Activated T-helper 1 cell treated with anti-CD3 and anti-CD28 coated beads, Interleukin-12 subunit alpha, Interleukin-12 subunit beta, Interleukin-2, Interleukin-4 antibody, amounts not matched to agents 30 ng/mL and 10 ng/mL and 1 ng/mL, durations not matched to agents 14 hours and 24 hours and 36 hours (primary cell): ENCODE data around the gene UGT1A10. TPM values are rescaled to one million over a fixed set of nuclear protein-coding genes. Genes with fewer than 3 reads are reported as not detected.

Experiments
- DNase-seq: peaks from one replicate; pipeline ENCODE4 v3.0.0; 2021; ENCODE audit warnings: low spot score
- H3K27ac Mint-ChIP-seq: one replicate; pipeline ENCODE4 v1.8.0; 2021; ENCODE audit warnings: mild to moderate bottlenecking, mixed read lengths
- H3K27me3 Mint-ChIP-seq: one replicate; pipeline ENCODE4 v1.8.0; 2022; ENCODE audit warnings: mild to moderate bottlenecking, moderate library complexity, mixed read lengths; ENCODE audit not compliant: insufficient read depth
- H3K36me3 Mint-ChIP-seq: one replicate; pipeline ENCODE4 v1.8.0; 2021; ENCODE audit warnings: low read depth, mixed read lengths
- H3K4me1 Mint-ChIP-seq: one replicate; pipeline ENCODE4 v1.8.0; 2021; ENCODE audit warnings: low read depth, mixed read lengths
- H3K4me3 Mint-ChIP-seq: one replicate; pipeline ENCODE4 v1.8.0; 2021; ENCODE audit warnings: mild to moderate bottlenecking, moderate library complexity, mixed read lengths
- H3K9me3 Mint-ChIP-seq: one replicate; pipeline ENCODE4 v1.8.0; 2021; ENCODE audit warnings: mixed read lengths
- intact Hi-C: fragments of 100-400 bp; cut with micrococcal nuclease; formaldehyde crosslinking; loops from one replicate; pipeline ENCODE4 v1.15.1; 2024
- total RNA-seq: library from RNA; stranded (reverse); gene quantifications from 2 replicates; pipeline ENCODE4 v1.2.3, GENCODE V29; 2022

The UGT1A10 gene
- total RNA-seq, 1 donor from 2014 or later = not detected

DNA sequence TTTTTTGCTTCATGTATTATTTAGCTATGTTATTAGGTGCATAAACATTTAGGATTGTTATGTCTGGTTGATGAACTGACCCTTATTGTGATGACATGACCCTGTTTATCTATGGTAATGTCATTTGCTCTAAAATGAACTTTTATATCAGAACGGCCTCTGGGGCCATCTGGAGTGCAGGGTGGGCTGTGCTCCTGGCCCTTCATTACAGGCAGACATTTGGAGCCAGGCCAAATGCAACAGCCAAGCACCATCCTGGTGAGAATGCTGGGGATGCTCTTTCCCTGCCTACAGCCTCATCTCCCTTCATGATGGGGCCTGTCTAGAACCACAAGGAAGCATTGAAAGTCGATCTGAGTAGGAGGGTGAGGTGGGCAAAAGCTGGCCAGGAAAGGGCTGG lies 180.1 kb downstream of the UGT1A10 start:
- Mint-ChIP-seq H3K27me3 (peaks cover 10% of the 10 kb centered on the region), H3K4me3 (no peak overlapping the region), H3K4me1 (no peaks in the 10 kb centered on the region), H3K27ac (no peak overlapping the region), H3K36me3 (no peaks in the 10 kb centered on the region), H3K9me3 (no peaks in the 10 kb centered on the region)
- intact Hi-C loops = no loop called here
- DNase-seq = no peak

DNA sequence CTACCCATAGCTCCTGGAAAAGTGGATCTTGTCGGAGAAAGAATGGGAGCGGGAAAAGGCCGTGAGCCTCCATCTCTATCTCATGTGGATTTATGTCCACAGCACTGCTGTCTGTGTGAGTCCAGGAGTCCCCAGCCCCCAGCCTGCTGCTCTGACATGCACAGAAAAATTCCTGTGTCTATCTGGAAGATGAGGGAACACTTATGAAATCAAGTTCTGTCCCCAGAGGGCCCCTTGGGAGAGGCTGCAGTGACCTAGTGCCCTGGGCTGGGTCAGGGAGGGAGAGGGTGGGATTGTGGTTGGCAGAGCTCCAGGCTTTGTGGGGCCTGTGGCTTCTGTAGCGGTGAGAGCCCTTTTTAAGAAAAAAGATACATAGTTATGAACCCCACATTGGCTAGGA lies 180.5 kb downstream of the UGT1A10 start:
- intact Hi-C loops = no loop called here
- Mint-ChIP-seq H3K27ac (no peak overlapping the region), H3K9me3 (no peaks in the 10 kb centered on the region), H3K36me3 (no peaks in the 10 kb centered on the region), H3K27me3 (peaks cover 10% of the 10 kb centered on the region), H3K4me1 (no peaks in the 10 kb centered on the region), H3K4me3 (no peak overlapping the region)
- no peak for DNase-seq

DNA sequence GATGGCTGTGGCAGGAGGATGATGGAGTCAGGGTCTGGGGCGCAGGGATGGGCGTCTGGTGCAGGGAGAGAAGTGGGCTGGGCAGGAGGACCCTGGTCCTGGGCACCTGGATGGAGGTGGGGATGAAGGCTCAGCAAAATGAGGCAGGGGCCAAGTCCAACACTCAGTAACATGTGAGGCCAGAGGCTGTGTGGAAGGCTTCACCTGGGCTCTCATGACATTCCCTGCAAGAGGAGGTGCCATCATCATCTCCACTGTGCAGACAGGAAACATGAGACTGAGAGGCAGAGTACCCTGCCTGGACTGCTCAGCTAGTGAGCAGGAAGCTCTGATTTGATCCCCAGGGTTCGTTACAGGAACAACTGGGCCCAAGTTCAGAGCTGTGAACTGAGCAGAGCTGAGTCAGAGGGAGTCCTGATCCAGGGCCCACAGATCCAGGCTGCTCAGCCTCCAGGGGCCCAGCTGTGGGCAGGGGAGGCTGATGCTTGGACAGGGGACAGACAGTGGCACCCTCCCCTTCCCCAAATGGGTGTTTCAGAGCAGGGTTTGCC lies 181.2 kb downstream of the UGT1A10 start:
- DNase-seq = no peak
- no peak overlapping the region for H3K27ac Mint-ChIP-seq
- H3K27me3 Mint-ChIP-seq = peaks cover 10% of the 10 kb centered on the region
- intact Hi-C loops = no loop called here
- H3K4me3 Mint-ChIP-seq = no peak overlapping the region
- no peaks in the 10 kb centered on the region for H3K36me3 Mint-ChIP-seq
- H3K9me3 Mint-ChIP-seq = no peaks in the 10 kb centered on the region
- H3K4me1 Mint-ChIP-seq = no peaks in the 10 kb centered on the region

DNA sequence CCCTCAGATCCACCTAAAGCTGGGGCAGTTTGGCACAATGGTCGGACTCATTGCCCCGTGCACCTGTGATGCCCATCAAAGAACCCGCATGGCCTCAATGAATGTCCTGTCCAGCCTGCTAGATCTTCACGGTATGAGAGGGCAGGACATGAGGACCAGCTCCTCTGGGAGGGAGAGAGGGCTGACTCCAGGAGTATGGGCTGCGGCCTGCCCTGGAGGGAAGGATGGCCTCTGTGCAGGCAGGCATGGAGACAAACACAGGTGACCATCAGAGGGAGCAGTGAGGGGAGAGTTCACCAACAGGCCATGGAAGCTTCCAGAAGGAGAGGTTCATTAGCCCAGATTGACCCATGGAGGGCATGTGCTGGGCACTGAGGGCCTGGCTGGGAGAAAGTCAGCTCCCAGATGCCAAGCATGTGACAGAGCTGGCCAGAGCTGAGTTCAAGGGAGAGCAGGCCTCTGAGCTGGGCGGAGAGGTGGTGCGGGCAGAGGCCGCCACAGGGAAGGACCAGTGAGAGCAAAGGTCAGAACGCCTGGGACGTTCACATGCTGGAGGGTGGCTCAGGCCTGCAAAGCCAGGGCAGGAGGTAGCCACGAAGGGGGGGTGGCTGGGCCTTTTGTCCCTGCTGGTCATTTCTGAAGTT lies 181.9 kb downstream of the UGT1A10 start:
- no peak overlapping the region for H3K27ac Mint-ChIP-seq
- H3K27me3 Mint-ChIP-seq = peaks cover 10% of the 10 kb centered on the region
- no peak for DNase-seq
- no peaks in the 10 kb centered on the region for H3K4me1 Mint-ChIP-seq
- intact Hi-C loops = no loop called here
- no peaks in the 10 kb centered on the region for H3K36me3 Mint-ChIP-seq
- H3K9me3 Mint-ChIP-seq = no peaks in the 10 kb centered on the region
- H3K4me3 Mint-ChIP-seq = no peak overlapping the region

DNA sequence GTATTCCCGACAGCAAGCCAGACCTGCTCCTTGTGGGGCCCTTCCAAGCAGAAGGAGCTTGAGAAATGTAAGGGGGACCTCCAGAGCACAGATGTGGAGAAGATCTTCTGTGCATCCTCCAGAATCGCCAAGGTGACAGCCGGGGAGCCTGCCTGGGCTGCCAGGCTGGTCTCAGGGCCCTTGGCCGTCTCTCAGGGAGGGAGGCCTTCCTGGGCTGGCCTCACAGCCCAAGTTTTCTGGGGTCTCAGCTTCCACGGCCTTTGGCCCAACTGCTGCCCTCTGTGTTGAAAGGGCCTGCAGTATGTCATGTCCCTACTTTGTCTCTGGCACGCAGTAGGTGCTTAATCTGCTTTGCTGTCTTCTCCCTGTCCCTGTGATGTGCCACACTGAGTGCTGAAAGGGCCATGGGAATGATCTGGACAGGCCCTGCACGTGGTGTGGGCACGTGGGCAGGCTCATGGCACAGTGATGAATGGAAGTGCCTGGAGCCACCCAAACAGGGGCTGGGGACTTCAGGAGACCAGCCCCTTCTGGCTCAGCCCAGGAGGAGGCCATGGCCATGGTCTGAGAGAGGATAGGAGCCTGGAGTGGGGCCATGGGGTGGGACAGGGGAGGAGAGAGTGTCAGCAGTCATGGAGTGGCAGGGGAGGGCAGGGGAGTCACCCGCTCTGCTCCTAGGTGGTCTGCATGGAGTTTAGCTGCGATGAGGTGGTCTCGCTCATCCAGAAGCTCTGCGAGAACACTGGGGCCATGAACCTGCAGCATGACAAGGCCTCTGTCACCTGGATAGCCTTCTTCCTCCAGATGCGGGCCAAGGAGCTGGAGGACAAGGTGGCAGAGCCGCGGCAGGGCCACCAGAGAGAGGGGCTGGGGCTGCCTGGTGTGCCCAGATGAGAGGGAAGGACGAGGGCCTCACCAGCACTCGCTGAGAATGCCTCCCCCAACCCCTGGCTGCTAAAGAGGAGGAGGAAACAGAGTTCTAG lies 182.7 kb downstream of the UGT1A10 start:
- Mint-ChIP-seq H3K4me1 (no peaks in the 10 kb centered on the region), H3K4me3 (no peak overlapping the region), H3K27me3 (peaks cover 10% of the 10 kb centered on the region), H3K27ac (no peak overlapping the region), H3K9me3 (no peaks in the 10 kb centered on the region), H3K36me3 (no peaks in the 10 kb centered on the region)
- DNase-seq = no peak
- intact Hi-C loops = no loop called here

DNA sequence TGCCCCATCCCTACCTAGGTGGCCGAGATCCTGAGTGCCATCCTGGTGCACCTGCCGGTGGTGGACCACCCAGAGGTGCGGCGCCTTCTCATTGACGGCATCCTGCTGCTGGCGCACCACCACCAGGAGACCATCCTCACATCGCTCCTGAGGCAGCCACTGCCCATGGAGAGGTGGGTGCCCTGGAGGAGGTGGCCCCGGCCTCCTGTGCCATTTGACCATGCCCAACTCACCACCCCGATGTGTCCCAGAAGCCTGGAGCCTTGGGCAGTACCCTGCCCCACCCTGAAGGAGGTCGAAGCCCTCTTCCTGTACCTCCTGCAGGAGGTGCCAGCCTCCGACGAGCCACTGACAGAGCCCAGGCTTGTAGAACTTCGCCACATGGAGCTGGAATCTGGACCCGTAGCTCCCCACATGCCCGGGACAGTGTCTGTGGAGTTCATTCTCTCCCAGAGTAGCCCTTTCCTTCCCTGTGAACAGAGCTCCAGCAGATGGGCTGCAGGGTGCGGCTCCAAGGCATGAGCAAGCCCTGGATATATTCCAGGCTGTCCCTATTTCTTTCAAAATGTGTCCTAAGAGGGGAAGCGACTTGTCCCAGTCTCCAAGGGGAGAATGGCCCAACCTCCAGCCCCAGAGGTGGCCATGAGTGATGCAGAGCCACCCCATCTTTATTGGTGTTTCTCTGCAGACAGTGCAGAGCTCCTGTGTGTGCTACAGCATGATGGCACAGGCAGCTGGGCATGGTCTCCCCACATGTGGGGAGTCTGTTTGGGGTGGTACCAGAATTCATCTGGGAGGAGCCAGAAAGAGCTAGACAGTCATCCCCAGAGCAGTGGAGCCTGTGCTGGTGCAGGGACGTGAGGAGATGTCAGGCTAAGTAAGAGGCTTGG lies 183.9 kb downstream of the UGT1A10 start:
- no peak overlapping the region for H3K4me3 Mint-ChIP-seq
- DNase-seq = no peak
- no peaks in the 10 kb centered on the region for H3K9me3 Mint-ChIP-seq
- peaks cover 12% of the 10 kb centered on the region for H3K27me3 Mint-ChIP-seq
- no peak overlapping the region for H3K27ac Mint-ChIP-seq
- H3K36me3 Mint-ChIP-seq = no peaks in the 10 kb centered on the region
- H3K4me1 Mint-ChIP-seq = no peaks in the 10 kb centered on the region
- intact Hi-C loops = no loop called here

DNA sequence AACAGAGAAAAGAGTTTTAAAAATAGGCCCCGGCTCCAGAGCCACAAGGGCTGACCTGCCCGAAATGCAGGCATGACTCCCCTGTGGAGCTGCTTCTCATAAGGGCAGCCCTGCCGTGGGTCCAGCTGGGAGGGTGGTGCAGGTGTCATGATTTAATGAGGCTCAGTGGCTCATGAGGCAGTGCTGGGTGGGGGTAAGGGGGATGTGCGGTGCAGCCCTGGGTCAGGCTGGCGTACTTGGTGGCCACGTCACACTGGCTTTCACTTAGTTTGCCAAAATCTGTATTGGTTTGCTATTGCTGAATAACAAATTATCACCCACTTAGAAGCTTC lies 184.5 kb downstream of the UGT1A10 start:
- no peak for DNase-seq
- peaks cover 6% of the 10 kb centered on the region for H3K27me3 Mint-ChIP-seq
- no peak overlapping the region for H3K4me3 Mint-ChIP-seq
- no peak overlapping the region for H3K27ac Mint-ChIP-seq
- H3K4me1 Mint-ChIP-seq = no peaks in the 10 kb centered on the region
- H3K36me3 Mint-ChIP-seq = no peaks in the 10 kb centered on the region
- intact Hi-C loops = no loop called here
- no peaks in the 10 kb centered on the region for H3K9me3 Mint-ChIP-seq

DNA sequence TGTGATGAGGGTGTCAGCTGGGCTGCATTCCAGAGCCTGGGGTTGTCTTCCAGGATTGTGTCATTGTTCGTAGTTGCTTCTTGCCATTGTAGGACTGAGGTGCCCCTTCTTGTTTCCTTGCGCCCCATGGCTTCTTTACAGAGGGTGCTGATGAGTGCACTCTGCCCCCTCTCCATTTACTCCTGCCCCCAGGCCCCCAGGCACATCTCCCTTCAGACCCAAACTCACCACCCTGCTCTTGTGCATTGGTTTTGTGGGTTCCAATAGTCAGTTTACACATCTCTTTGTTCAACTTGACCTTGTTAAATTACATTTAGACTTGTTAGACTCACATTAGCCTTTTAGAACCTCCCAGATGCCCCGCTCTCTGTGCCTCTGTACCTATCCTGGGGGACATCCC lies 184.9 kb downstream of the UGT1A10 start:
- Mint-ChIP-seq H3K4me3 (no peak overlapping the region), H3K9me3 (no peaks in the 10 kb centered on the region), H3K27me3 (peaks cover 3% of the 10 kb centered on the region), H3K36me3 (no peaks in the 10 kb centered on the region), H3K27ac (no peak overlapping the region), H3K4me1 (no peaks in the 10 kb centered on the region)
- intact Hi-C loops = no loop called here
- no peak for DNase-seq

DNA sequence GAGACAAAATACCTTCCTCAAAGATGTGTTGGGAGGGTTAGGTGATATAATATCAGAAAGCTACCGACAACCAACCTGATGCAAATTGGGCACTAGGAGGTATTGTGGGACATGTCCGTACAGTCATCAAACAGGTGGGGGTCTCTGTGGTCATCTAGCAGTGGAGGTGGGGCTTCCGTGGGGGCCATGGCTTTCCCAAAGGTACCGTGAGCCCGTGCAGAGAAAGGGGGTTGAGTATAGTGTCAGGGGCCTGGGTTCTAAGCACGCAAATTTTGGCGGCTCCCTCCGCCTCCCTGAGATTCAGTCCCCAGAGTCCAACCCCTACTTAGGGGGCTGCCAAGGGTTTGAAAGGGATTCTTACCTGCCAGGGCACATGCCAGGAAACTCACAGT lies 185.5 kb downstream of the UGT1A10 start:
- no peak for DNase-seq
- Mint-ChIP-seq H3K36me3 (no peaks in the 10 kb centered on the region), H3K4me1 (no peaks in the 10 kb centered on the region), H3K9me3 (no peaks in the 10 kb centered on the region), H3K27me3 (peaks cover 3% of the 10 kb centered on the region), H3K27ac (no peak overlapping the region), H3K4me3 (no peak overlapping the region)
- intact Hi-C loops = no loop called here

DNA sequence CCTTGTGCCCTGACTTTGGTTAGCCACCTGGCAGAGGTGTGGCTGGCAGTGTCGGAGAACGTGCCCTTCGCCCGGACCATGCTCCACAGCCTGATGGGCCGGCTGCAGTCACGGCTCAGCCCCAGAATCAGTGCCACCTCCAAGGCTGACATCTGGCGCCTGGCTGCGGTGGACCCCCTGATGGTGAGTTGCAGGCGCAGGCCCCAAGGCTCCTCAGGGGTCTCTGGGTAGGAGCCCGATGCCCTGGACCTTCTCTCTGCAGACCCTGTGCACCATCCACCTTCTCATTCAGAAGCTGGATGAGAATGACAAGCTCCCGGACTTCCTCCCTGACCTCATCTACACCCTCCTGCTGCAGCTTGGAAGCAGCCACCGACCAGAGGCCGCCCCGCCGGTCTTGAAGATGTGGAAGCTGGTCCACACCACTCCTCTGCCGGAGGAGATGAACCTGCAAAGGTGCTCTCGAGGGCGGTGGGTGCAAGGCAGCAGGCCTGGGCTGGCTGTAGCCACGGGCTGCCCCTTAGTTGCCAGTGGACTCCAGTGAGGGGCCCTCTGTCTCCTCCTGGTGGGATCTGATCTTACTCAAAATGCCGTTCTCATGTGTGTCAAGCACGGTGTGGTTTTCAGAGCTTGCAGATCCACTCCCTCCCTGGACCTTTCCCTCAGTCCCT lies 186.0 kb downstream of the UGT1A10 start:
- H3K27ac Mint-ChIP-seq = no peak overlapping the region
- H3K9me3 Mint-ChIP-seq = no peaks in the 10 kb centered on the region
- intact Hi-C loops = no loop called here
- DNase-seq = no peak
- no peaks in the 10 kb centered on the region for H3K36me3 Mint-ChIP-seq
- no peak overlapping the region for H3K4me3 Mint-ChIP-seq
- H3K4me1 Mint-ChIP-seq = no peaks in the 10 kb centered on the region
- H3K27me3 Mint-ChIP-seq = peaks cover 3% of the 10 kb centered on the region
